ENCODE data around the gene OR6V1.

OR6V1 gene
- 0 reads per million in 2 donors for total RNA-seq

GRCh38 chr7:143052041-143052440, at the start of gene OR6V1:
Gene OR6V1 (plus strand): TSS chr7:143052341. CDS start chr7:143052341, 0 bp downstream.
- no peak for DNase-seq

- DNase-seq: no peak
Measured at GRCh38 chr7:143002898-143003297, 49.2 kb upstream of the OR6V1 start.

GRCh38 chr7:143003393-143004051, 48.6 kb upstream of the OR6V1 start:
- DNase-seq: no peak

GRCh38 chr7:143005632-143006260, 46.4 kb upstream of the OR6V1 start:
- DNase-seq: no peak

GRCh38 chr7:143008007-143008901, 43.9 kb upstream of the OR6V1 start:
- peak; percentile 10 for DNase-seq

GRCh38 chr7:143012001-143012400, 40.1 kb upstream of the OR6V1 start:
- DNase-seq: no peak

GRCh38 chr7:143012409-143012808, 39.7 kb upstream of the OR6V1 start:
- DNase-seq: no peak

- DNase-seq: no peak
Measured at GRCh38 chr7:143013473-143013872, 38.7 kb upstream of the OR6V1 start.

GRCh38 chr7:143013893-143014292, 38.2 kb upstream of the OR6V1 start:
- no peak for DNase-seq

GRCh38 chr7:143015084-143015483, 37.1 kb upstream of the OR6V1 start:
- DNase-seq: no peak

- DNase-seq: no peak
Measured at GRCh38 chr7:143015926-143016490, 36.1 kb upstream of the OR6V1 start.

GRCh38 chr7:143016996-143017395, 35.1 kb upstream of the OR6V1 start:
- no peak for DNase-seq

- no peak for DNase-seq
Measured at GRCh38 chr7:143018931-143019330, 33.2 kb upstream of the OR6V1 start.

GRCh38 chr7:143023047-143023446, 29.1 kb upstream of the OR6V1 start:
- DNase-seq: no peak

- DNase-seq: no peak
Measured at GRCh38 chr7:143025371-143025770, 26.8 kb upstream of the OR6V1 start.

- no peak for DNase-seq
Measured at GRCh38 chr7:143027032-143027431, 25.1 kb upstream of the OR6V1 start, which contains the start of gene OR9A2. Gene OR9A2 (minus strand): TSS chr7:143027132. CDS start chr7:143027132, 0 bp downstream.

- DNase-seq: no peak
Measured at GRCh38 chr7:143027683-143028082, 24.5 kb upstream of the OR6V1 start.

- DNase-seq: no peak
Measured at GRCh38 chr7:143038635-143039034, 13.5 kb upstream of the OR6V1 start.

- DNase-seq: no peak
Measured at GRCh38 chr7:143040209-143040715, 11.9 kb upstream of the OR6V1 start.

- DNase-seq: no peak
Measured at GRCh38 chr7:143041346-143041745, 10.8 kb upstream of the OR6V1 start.

- DNase-seq: no peak
Measured at GRCh38 chr7:143042159-143042789, 9.9 kb upstream of the OR6V1 start.

- DNase-seq: no peak
Measured at GRCh38 chr7:143042790-143043271, 9.3 kb upstream of the OR6V1 start.

Data from activated gamma-delta T cell (primary cell).